Heart left ventricle (tissue), 16 donors: ENCODE data around the gene TGM4. TPM values are rescaled to one million over a fixed set of nuclear protein-coding genes. Genes with fewer than 3 reads are reported as not detected.

Experiments
- ATAC-seq, 4 donors: fragments of 200-7000 bp; cut with Tn5 transposase; one replicate each; pipeline ENCODE4 v1.9.1; 2020 to 2022; ENCODE audit warnings: moderate library complexity in 4 of 4, mild to moderate bottlenecking in 3 of 4, moderate number of reproducible peaks in 1 of 4
- DNase-seq, 5 donors: peaks; one replicate each; pipeline ENCODE4 v3.0.0-alpha.2; 2020
- H3K27ac ChIP-seq, 12 donors: fragments of 200-600 bp; sonication (generic) in 4 of 12; one replicate each; pipeline versions ENCODE4 v1.5.0 to v1.8.0; 2016 to 2022; ENCODE audit warnings: mild to moderate bottlenecking in 2 of 12
- H3K27me3 ChIP-seq, 9 donors: fragments of 200-600 bp; sonication (generic) in 2 of 9; one replicate each; pipeline versions ENCODE4 v1.5.1 to v1.8.0; 2016 to 2022; ENCODE audit warnings: mild to moderate bottlenecking in 3 of 9
- H3K36me3 ChIP-seq, 9 donors: fragments of 200-600 bp; sonication (generic) in 2 of 9; one replicate each; pipeline versions ENCODE4 v1.5.0 to v1.8.0; 2018 to 2022; ENCODE audit warnings: mild to moderate bottlenecking in 2 of 9
- H3K4me1 ChIP-seq, 12 donors: fragments of 200-600 bp; sonication (generic) in 4 of 12; one replicate each; pipeline versions ENCODE4 v1.5.0 to v1.8.0; 2016 to 2022; ENCODE audit warnings: mild to moderate bottlenecking in 3 of 12
- H3K4me3 ChIP-seq, 12 donors: fragments of 200-600 bp; sonication (generic) in 4 of 12; one replicate each; pipeline versions ENCODE4 v1.5.0 to v1.8.0; 2017 to 2022; ENCODE audit warnings: mild to moderate bottlenecking in 9 of 12, moderate library complexity in 4 of 12
- H3K9me3 ChIP-seq, 12 donors: fragments of 200-600 bp; sonication (generic) in 4 of 12; one replicate each; pipeline versions ENCODE4 v1.5.0 to v1.8.0; 2016 to 2022; ENCODE audit warnings: mild to moderate bottlenecking in 1 of 12
- CTCF ChIP-seq, 12 donors: fragments of 200-600 bp; sonication (generic) in 4 of 12; IDR thresholded peaks; one replicate each; pipeline versions ENCODE4 v1.5.0 to v1.8.0; 2018 to 2022; ENCODE audit warnings: antibody characterized with exemption in 12 of 12, mild to moderate bottlenecking in 5 of 12
- POLR2A ChIP-seq, 2 donors: fragments of 450-650 bp; IDR thresholded peaks; one replicate each; pipeline ENCODE4 v1.6.1; 2017; ENCODE audit warnings: antibody characterized with exemption in 2 of 2, mild to moderate bottlenecking in 2 of 2, moderate library complexity in 2 of 2
- WGBS, 4 donors: extraction: QIAGEN DNeasy Blood & Tissue Kit in 2 of 4; methylation state at CpG; one replicate each; pipeline versions ENCODE4 v1.1.5 to v1.1.7; 2013 to 2018; 5-methylcytosine and 5-hydroxymethylcytosine counted together
- intact Hi-C, 10 donors: fragments of 100-400 bp; cut with DNase I; formaldehyde crosslinking; loops; one replicate each; pipeline versions ENCODE4 v1.11.1 to v1.14.2; 2022
- polyA plus RNA-seq, 2 donors: library from polyadenylated mRNA; stranded (reverse); fragments of 200-250 nt; gene quantifications; one replicate each; pipeline ENCODE4 v1.2.3, GENCODE V29; 2013
- total RNA-seq, 9 donors: library from RNA; depleted of rRNA in 2 of 9; stranded (reverse); fragments of >200 nt in 2 of 9; fragmentation: NEBNext Ultra II Directional in 3 of 9; extraction: Animal tissue kit (Norgen Biotek cat#: 25700) in 3 of 9; gene quantifications; one replicate each; pipeline versions ENCODE4 v1.1.0 to v1.2.4, GENCODE V29; 2016 to 2023
- donor health status: ischemic (EF 13 %, LVEDD 7.1; RV severe dilation, severe dysfunction).
- donor health status: healthy with polysubstance abuse.
- donor health status: DM: no; HTN: yes; CAD: no.
- donor health status: DM: no; HTN: no; CAD: no.
- donor health status: ischemic (EF 25% LVEDD 6.9; RV normal size, moderate dysfunction).
- donor health status: ischemic (EF 25% LVEDD 5.7; RV mildly dilated, moderate dysfunction).
- donor health status: healthy.
- donor health status: DM: yes; HTN: yes; CAD: no.
- donor health status: ischemic (EF 35%, LVEDD 5.7; RV mildly dilated, moderate dysfunction).
- donor health status: nonischemic (EF 11% LVEDD 7.7; RV severe dilation, severe dysfunction).
- donor health status: DM: yes; HTN: yes; CAD: no.
- donor health status: PGD.
- donor health status: ischemic (EF 29% LVEDD 5.4; RV normal size, mild dysfunction).
- donor health status: nonischemic (EF 23%, LVEDD 6.1; RV moderate dilation, normal function).

Gene TGM4
- total and polyA plus RNA-seq, 11 donors: 0.66 TPM; not detected in 10

GRCh38 chr3:44909063-44909462 is 34.7 kb downstream of the TGM4 start:
- TF ChIP-seq POLR2A (IDR thresholded peaks at IDR 0.05) (no peak), CTCF (IDR thresholded peaks at IDR 0.05) (no peak)
- Histone ChIP-seq H3K4me3 (no peak overlapping the region), H3K9me3 (no peaks in the 10 kb centered on the region), H3K27ac (no peak overlapping the region), H3K4me1 (no peaks in the 10 kb centered on the region), H3K27me3 (peaks cover 0 to 9% (median 0%) of the 10 kb centered on the region in 9 donors), H3K36me3 (no peaks in the 10 kb centered on the region)
- ATAC-seq (no peak), DNase-seq (no peak)
- intact Hi-C loops: no loop called here
- WGBS, 4 donors: 57 to 74% (median 66%) methylated on average over 2 of the region's 2 CpGs

- Histone ChIP-seq H3K27me3 (peaks cover 0 to 9% (median 0%) of the 10 kb centered on the region in 9 donors), H3K27ac (no peak overlapping the region), H3K9me3 (no peaks in the 10 kb centered on the region), H3K4me3 (no peak overlapping the region), H3K36me3 (peaks cover 0 to under 1% (median 0%) of the 10 kb centered on the region in 9 donors), H3K4me1 (peaks cover 0 to 9% (median 0%) of the 10 kb centered on the region in 12 donors)
- ATAC-seq: no peak
- 90 to 96% (median 94%) methylated on average over 3 of the region's 3 CpGs for WGBS, 4 donors
- DNase-seq: no peak
- no peak for TF ChIP-seq POLR2A (IDR thresholded peaks at IDR 0.05)
- no peak for TF ChIP-seq CTCF (IDR thresholded peaks at IDR 0.05)
- intact Hi-C loops: loop anchor here in 4 of 10 donors (2.0 to 5.0 kb wide), 4 partner anchors 198 to 378 kb away; partner anchors contain the start of gene ZNF502 (in 1 of the 4)
Measured at GRCh38 chr3:44910693-44911092, 36.3 kb downstream of the TGM4 start.

- peaks cover 0 to 15% (median 2%) of the 10 kb centered on the region in 12 donors for H3K4me1 ChIP-seq
- TF ChIP-seq POLR2A (IDR thresholded peaks at IDR 0.05) (no peak), CTCF (IDR thresholded peaks at IDR 0.05) (peak; percentile 61 to 86 (median 78))
- intact Hi-C loops: loop anchor here in 8 of 10 donors (2.0 to 5.0 kb wide), 4 partner anchors 202 to 382 kb away; partner anchors contain the start of gene ZNF502 (in 1 of the 8)
- 20 to 33% (median 22%) methylated on average over 4 of the region's 4 CpGs for WGBS, 4 donors
- no peak overlapping the region for H3K4me3 ChIP-seq
- DNase-seq (peak; percentile 46 to 81 (median 65)), ATAC-seq (peak; percentile 24 to 78 (median 68))
- no peak overlapping the region for H3K27ac ChIP-seq
- H3K9me3 ChIP-seq: no peaks in the 10 kb centered on the region
- H3K36me3 ChIP-seq: peaks cover 0 to 6% (median 3%) of the 10 kb centered on the region in 9 donors
- peaks cover 0 to 6% (median 0%) of the 10 kb centered on the region in 9 donors for H3K27me3 ChIP-seq
Measured at GRCh38 chr3:44913868-44914468, 39.6 kb downstream of the TGM4 start.

- Histone ChIP-seq H3K4me3 (no peak overlapping the region), H3K27ac (no peak overlapping the region), H3K9me3 (no peaks in the 10 kb centered on the region), H3K27me3 (no peaks in the 10 kb centered on the region), H3K36me3 (peaks cover 0 to 10% (median 3%) of the 10 kb centered on the region in 9 donors), H3K4me1 (peaks cover 0 to 15% (median 2%) of the 10 kb centered on the region in 12 donors)
- ATAC-seq (peak in 3 of 4 donors; percentile 31 to 51 (median 33)), DNase-seq (no peak)
- TF ChIP-seq CTCF (IDR thresholded peaks at IDR 0.05) (peak in 7 of 12 donors; percentile 10 to 35 (median 23)), POLR2A (IDR thresholded peaks at IDR 0.05) (no peak)
- WGBS, 4 donors: 54 to 64% (median 58%) methylated on average over 4 of the region's 4 CpGs
- intact Hi-C loops: loop anchor here in 9 of 10 donors (2.0 to 5.0 kb wide), 5 partner anchors 203 to 388 kb away; partner anchors contain the start of gene ZNF502 (in 1 of the 9)
Measured at GRCh38 chr3:44914936-44915335, 40.5 kb downstream of the TGM4 start.
